Activated CD4-positive, alpha-beta T cell treated with anti-CD3 and anti-CD28 coated beads, Interleukin-2, Interleukin-6, amounts not matched to agents 100 ng/mL and 50 ng/mL, durations not matched to agents 16 hours and 8 hours (primary cell): ENCODE measurements around the gene TST.
"Not testable (repeated sequence)": the region's sequence is repeated elsewhere in the genome, so short reads cannot be mapped to it uniquely, and the experiment has no call there.

Source experiments
- DNase-seq: peaks from one replicate; pipeline ENCODE4 v3.0.0-alpha.2; 2020

Gene TST

GRCh38 chr22:37012262-37012904 lies 6.9 kb downstream of the TST start:
- DNase-seq, result no peak

DNA sequence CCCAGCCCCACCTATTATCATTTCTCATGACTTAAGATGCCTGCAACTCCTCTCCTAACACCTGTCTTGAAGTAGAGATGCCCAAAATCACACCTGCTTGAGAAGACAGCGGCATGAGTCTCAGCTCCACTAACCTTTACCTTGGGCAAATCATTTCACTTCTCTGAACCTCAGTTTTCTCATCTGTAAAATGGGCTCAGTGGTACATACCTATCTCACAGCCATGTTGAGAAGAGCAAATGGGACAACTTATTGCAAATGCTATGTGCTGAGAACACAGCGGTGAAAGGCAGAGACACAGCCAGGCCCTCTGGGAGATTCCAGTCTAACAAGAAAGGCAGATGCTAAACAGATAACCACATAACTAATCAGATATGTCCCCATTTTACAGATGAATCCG lies 7.8 kb downstream of the TST start:
- no peak for DNase-seq

- DNase-seq, result no peak
Observed at GRCh38 chr22:37010976-37011375, 8.3 kb downstream of the TST start.

DNA sequence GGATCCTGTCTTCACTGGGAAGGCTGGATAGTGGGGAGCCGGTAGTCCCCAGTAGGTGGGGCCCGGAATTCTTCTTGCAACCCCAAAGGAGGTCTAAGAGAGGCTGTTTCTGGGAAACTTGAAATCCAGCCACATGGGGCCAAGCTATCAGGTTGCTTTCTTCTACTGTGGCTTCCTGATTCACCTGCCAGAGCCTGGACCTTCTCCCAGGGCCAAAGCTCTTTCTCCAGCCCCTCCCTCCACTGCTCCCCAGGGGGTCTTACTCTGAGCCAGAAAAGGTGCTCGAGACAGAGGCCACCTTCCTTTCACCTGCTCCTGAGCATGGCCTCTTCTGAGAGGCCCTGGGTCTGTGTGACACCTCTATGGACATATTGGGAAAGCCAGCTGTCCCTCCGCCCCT lies 9.1 kb downstream of the TST start:
- DNase-seq, result no peak

GRCh38 chr22:37009490-37009889 lies 9.8 kb downstream of the TST start:
- no peak for DNase-seq

- no peak for DNase-seq
Observed at GRCh38 chr22:37008365-37008764, 10.9 kb downstream of the TST start.

- DNase-seq, result no peak
Observed at GRCh38 chr22:37007651-37008050, 11.6 kb downstream of the TST start.

DNA sequence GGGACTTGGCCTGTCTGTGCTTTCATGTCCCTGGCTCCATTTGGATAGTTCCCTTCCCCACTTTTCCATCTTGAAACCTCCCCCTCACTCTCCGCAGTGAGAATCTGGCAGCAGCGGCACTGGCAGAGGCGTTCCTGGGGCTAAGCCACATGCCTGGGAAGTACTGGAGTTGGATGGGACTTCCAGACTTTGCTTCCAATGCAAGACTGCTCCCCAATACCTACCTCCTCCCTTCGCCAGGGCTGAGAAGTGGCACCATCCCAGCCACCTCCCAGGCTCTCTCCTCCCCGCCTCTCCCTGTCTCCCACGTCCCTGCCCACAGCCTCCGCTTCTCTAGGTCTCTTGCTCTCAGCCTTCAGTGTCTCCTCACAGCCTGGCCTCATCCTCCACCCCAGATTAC lies 16.6 kb downstream of the TST start:
- no peak for DNase-seq

GRCh38 chr22:37001826-37002225 lies 17.4 kb downstream of the TST start:
- no peak for DNase-seq

GRCh38 chr22:37000676-37001534 lies 18.3 kb downstream of the TST start:
- DNase-seq, result no peak

DNA sequence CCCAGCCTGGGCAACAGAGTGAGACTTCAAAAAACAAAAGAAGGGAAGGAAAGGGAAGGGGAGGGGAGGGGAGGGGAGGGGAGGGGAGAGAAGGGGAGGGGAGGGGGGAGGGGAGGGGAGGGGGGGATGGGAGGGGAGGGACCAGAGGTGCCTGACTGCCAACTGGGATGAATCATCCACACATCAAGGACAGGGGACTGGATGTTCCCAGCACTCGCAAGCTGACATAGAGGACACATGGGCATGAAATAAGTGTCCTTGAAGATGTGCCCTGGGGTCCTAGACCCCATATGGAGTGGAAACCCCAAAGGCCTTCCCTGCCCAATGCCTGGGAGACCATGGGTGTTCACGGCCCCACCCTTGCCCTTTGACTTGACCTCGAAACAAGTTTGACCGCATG lies 19.8 kb downstream of the TST start:
- DNase-seq, result no peak

- DNase-seq, result no peak
Observed at GRCh38 chr22:36998620-36999351, 20.5 kb downstream of the TST start.

DNA sequence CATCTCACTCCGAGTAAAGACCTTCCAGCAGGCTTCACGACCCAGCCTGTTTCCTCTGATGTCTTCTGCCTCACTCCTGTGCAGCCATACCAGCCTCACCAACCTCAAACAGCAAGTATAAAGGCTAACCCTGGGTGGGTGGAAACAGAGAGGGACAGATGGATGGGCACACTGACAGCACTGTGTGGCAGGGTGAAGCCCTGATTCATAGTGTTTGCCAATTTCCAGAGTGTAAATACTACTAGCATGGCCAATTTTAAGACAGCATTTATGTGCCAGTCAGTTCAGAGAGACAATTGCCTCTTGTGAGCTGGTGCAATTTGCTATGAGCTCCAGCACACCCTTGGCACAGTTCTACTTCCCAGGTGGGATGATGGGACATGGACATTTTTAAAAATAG lies 21.5 kb downstream of the TST start:
- DNase-seq, result no peak

DNA sequence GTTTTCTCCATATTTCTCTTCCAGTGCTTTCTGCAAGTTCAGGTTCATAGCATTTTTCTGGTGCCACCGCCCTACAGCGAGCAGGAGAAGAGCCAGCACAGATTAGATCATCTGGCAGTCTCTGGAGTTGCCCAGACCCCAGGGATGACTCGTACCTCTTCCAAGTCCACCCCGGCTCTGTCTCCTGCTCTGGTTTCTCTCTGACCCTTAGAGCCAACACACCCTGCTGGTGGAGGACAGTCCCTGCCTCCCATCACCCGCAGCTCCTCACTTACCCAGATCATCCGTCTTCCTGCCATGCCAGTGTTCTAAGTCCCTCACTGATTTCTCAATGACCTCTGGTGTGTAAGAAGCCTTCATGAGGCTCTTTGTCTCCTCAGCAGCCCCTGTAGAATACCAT lies 28.0 kb downstream of the TST start:
- no peak for DNase-seq

DNA sequence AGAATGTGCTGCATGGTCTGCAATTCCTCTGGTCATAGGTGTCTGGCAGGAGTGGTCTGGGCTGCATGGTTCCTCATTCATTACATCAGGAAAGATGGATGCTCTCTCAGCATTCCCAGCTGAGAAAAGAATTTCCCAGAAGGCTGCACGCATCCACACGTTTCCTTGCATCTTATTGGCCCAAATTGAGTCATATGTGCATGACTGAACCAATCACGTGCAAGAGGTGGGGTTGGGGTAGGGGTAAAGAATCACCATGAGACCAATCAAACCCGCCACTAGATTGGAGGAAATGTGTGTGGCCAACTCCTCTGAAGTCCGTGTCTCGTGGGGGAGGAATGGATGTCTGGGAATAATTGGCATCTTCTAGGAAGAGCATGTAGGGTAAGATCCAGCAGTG lies 28.8 kb downstream of the TST start:
- DNase-seq, result no peak

DNA sequence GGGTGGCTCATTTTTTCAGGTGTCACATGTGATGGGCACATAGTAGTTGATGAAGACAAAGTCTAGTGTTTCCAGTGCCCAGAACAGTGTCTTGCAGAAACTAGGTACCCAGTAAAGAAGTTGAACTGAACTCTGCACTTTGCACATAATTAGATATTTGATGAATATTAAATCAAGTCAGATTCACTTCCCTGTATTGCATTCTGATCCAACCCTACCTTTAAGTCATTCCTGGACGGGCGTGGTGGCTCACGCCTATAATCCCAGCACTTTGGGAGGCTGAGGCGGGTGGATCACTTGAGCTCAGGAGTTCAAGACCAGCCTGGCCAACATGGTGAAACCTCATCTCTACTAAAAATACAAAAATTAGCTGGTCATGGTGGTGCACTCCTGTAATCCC lies 30.2 kb downstream of the TST start:
- DNase-seq, result not testable (repeated sequence)

- no peak for DNase-seq
Observed at GRCh38 chr22:36988075-36988832, 31.0 kb downstream of the TST start.

DNA sequence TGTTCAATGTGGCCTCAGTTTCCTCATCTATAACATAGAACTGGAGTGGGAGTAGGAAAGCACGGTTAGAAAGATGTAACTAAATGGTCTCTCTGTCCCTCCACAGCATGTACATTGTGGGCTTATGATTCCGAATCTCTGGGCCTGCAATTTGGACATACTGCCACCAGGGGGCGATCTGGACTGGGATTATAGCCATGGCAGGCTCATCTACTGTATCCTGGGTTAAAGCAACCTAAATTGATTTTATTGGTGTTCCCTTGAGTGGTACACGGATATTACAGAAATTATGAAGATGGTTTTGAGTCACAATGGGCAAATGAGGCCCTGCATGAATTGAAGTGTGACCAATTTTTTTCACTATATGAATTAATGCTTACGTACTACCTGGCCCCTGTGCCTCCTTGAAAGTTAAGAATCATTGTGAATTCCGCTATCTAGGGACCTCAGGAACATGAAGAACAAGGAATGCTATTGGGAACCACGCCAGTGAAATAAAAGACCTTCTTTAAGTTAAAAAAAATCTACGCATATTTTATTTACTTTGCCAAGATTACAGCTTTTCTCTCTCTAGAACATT lies 32.9 kb downstream of the TST start:
- DNase-seq, result peak; percentile 66

- DNase-seq, result no peak
Observed at GRCh38 chr22:36985211-36985889, 33.9 kb downstream of the TST start.

GRCh38 chr22:36982136-36982535 lies 37.1 kb downstream of the TST start:
- no peak for DNase-seq

DNA sequence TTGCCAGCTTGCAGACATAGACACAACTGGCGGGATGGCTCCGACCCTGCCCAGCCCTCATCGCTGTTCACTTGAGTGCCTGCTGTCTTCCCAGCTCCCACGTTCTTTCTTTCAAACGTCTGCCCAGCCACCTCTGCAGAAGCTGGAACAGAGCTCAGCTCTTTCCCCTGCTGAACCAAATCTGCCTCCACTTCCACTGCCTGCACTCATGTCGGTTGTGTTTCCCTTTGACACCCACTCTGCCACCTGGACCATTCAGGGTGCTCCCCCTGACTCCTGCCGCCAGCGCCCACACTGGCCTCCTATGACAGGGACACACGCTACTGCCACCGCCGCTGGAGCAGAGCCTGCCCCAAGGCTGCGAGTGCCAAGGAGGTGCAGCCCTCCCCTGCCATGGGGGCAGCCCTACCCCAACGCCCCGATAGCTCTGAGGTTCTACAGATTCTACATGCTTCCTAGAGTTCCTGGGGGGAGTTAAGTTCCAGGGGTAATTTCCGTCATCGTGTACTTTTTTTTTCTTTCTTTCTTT lies 37.9 kb downstream of the TST start:
- no peak for DNase-seq
